Fibroblast of lung (primary cell): Measurements from ENCODE around the gene SLC5A10.
"Not testable (repeated sequence)": the region's sequence is repeated elsewhere in the genome, so short reads cannot be mapped to it uniquely, and the experiment has no call there.

Experiments used
- CTCF ChIP-seq, 2 donors: IDR thresholded peaks in 1 of 2; conservative IDR thresholded peaks in 1 of 2; 1 replicate in 1 of 2; 2 replicates in 1 of 2; pipeline ENCODE4 v1.5.1; 2011 to 2012; ENCODE audit warnings: low read length in 2 of 2, control low read depth in 1 of 2, inconsistent platforms in 1 of 2, low read depth in 1 of 2, mild to moderate bottlenecking in 1 of 2
- EZH2 ChIP-seq: IDR thresholded peaks from 2 replicates; pipeline ENCODE4 v1.5.1; 2012; ENCODE audit warnings: low read length, control low read depth, mild to moderate bottlenecking; ENCODE audit errors: missing control alignments

DNA sequence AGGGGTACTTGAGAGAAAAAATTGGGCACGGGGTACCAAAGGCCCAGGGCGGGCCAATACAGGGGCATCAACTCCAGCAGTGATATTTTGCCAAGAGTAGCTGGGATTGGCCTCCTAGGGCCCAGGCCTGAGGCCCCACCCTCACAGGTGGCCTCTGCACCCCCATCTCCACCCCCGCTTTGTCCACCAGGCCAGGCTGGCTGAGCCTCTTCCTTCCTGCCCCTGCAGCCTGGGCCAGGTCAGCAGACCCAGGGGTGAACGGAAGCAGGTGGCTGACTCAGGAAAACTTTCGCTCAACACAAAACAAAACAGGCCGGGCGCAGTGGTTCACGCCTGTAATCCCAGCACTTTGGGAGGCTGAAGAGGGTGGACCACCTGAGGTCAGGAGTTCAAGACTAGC is 91.1 kb downstream of the SLC5A10 start:
- TF ChIP-seq CTCF (conservative IDR thresholded peaks at IDR 0.05 in 1 of 2, IDR thresholded peaks at IDR 0.05 in 1 of 2; ENCODE audit: low read depth in 1 of 2, low read length in 2 of 2); EZH2: not testable (repeated sequence)
